Measurements from ENCODE around the gene NCAPG2. TPM values are rescaled to one million over a fixed set of nuclear protein-coding genes. Genes with fewer than 3 reads are reported as not detected.

Gene NCAPG2
- total RNA-seq, 1 donor from 2014 or later, result 5.6 TPM

GRCh38 chr7:158735935-158736334 lies 31.3 kb upstream of the NCAPG2 start:
- DNase-seq (no peak), ATAC-seq (ENCODE audit: poor library complexity) (no peak)
- intact Hi-C loops (cut with DNase I), result no loop called here

GRCh38 chr7:158734861-158735260 lies 30.3 kb upstream of the NCAPG2 start:
- ATAC-seq (ENCODE audit: poor library complexity) (no peak), DNase-seq (no peak)
- intact Hi-C loops (cut with DNase I), result no loop called here

DNA sequence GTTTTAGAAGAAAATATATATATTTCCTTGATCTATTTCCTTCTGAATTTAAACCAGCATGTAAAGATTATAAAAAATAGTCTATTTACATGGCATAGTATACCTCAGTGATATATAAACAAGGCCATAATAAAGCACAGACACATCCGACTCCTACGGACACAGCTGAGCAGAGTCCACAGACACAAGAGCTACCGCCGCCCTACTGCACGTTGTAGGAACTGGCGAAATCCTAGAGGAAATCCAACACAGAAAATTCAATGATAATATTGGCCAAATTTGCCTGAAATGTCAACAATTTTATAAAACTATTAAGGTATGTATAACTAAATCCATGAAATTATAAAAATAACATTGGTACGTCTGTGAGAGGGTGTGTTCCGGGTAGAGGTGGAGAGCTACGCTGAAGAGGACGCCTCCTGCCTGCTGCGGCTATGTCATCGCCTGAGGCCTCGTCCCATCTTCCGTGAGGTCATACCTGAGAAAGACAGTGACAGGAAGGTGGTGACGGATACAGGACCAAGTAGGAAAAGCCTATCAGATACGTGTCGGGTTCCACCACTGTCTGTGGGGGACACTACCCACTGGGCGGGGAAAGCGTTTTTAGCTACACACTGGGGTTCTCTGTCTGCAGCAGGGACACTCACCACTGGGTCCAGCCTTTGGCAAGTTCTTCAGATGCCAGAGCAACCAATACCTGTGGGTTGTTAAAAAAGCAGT lies 29.3 kb upstream of the NCAPG2 start:
- ATAC-seq (ENCODE audit: poor library complexity) (no peak), DNase-seq (no peak)
- intact Hi-C loops (cut with DNase I), result no loop called here

- intact Hi-C loops (cut with DNase I), result no loop called here
- ATAC-seq (ENCODE audit: poor library complexity) (no peak), DNase-seq (no peak)
Observed at GRCh38 chr7:158733220-158733519, 28.6 kb upstream of the NCAPG2 start.

- DNase-seq, result no peak
- intact Hi-C loops (cut with DNase I), result no loop called here
- ATAC-seq (ENCODE audit: poor library complexity), result no peak
Observed at GRCh38 chr7:158732494-158733219, 28.1 kb upstream of the NCAPG2 start.

DNA sequence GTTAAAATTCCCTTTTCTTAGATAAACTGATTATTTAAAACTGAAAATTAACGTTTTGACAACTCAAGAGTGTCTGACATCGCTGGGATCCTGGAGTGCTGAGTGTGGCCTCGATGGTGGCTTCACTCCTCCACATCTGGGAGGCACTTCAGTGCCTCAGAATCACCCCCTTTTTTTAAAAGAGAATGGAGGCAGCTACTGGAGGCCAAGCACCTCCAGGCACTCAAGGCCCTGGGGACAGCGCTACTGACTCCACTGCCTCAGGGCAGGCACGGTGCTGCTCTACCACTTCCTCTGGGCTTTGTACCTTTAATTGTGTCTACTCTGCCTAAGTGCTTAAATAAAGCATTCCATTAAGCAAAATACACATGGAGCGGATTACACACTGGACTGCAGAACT lies 27.2 kb upstream of the NCAPG2 start:
- no peak for DNase-seq
- intact Hi-C loops (cut with DNase I), result no loop called here
- no peak for ATAC-seq (ENCODE audit: poor library complexity)

- intact Hi-C loops (cut with DNase I), result no loop called here
- DNase-seq (no peak), ATAC-seq (ENCODE audit: poor library complexity) (no peak)
Observed at GRCh38 chr7:158730383-158731346, 26.1 kb upstream of the NCAPG2 start.

- intact Hi-C loops (cut with DNase I), result no loop called here
- no peak for DNase-seq
Observed at GRCh38 chr7:158729646-158730382, 25.2 kb upstream of the NCAPG2 start.

DNA sequence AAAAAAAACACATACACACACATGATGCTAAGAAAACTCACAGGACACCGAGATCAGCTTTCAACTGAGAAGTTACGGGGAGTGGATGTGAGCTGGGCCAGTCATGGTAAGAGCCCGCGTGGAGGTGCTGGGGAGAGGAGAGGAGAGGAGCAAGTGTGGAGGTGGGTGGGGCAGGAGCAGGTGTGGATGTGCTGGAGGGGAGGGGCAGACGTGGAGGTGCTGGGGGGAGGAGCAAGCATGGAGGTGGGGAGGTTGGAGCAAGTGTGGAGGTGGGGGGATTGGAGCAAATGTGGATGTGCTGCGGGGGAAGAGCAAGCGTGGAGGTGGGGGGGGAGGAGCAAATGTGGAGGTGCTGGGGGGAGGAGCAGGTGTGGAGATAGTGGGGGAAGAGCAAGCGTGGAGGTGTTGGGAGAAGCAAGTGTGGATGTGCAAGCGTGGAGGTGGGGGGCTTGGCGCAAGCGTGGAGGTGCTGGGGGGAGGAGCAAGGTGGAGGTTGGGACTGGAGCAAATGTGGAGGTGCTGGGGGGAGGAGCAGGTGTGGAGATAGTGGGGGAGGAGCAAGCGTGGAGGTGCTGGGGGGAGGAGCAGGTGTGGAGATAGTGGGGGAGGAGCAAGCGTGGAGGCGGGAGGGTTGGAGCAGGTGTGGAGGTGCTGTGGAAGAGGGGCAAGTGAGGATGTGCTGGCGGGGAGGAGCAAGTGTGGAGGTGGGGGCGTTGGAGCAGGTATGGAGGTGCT lies 24.5 kb upstream of the NCAPG2 start:
- no peak for ATAC-seq (ENCODE audit: poor library complexity)

More at GRCh38 chr7:158729646-158730382, 25.2 kb upstream of the NCAPG2 start:
- no peak for ATAC-seq (ENCODE audit: poor library complexity)

GRCh38 chr7:158727690-158728089 lies 23.1 kb upstream of the NCAPG2 start:
- DNase-seq, result no peak
- no peak for ATAC-seq (ENCODE audit: poor library complexity)
- intact Hi-C loops (cut with DNase I), result no loop called here

More for the DNA sequence above, 24.5 kb upstream of the NCAPG2 start:
- intact Hi-C loops (cut with DNase I), result no loop called here
- DNase-seq, result no peak

DNA sequence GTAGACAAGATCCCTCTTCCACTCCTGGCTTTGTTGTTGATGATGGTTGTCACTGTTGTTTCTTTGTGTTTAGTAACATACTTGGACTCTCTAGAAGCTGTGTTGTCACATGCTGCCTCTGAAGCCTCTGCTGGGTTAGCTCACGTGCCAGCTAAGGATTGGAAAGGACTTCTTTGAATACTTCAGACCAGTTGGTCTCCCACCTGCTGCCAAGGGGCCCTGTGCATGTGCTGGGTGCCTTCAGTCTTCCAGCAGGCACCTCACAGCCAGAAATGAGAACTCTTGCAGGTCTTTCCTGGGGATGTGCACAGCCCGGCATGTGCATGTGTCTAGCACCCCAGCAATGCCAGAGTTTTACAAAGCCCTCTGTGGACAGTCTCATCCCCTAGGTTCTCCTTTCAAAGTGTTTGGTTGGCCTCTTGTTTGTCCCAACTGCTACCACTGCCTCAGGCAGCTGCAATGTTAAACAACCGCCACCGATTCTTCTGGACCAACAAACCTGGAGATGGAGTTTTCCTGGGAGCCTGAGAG lies 21.7 kb upstream of the NCAPG2 start:
- no peak for DNase-seq
- no peak for ATAC-seq (ENCODE audit: poor library complexity)
- intact Hi-C loops (cut with DNase I), result no loop called here

DNA sequence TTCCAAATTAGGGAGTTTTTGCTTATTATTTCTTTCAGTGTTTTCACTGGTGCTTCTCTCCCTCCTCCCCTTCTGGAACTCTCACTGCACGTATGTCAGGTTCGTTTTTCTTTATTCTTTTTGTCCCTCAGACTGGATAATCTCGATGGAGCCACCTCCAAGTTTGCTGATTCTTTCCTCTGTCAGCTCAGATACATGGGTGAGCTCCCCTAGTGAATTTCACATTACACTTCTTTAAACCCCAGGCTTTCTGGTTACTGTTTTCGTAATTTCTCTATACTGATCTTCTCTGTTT lies 20.8 kb upstream of the NCAPG2 start:
- no peak for ATAC-seq (ENCODE audit: poor library complexity)
- intact Hi-C loops (cut with DNase I), result no loop called here
- DNase-seq, result no peak

DNA sequence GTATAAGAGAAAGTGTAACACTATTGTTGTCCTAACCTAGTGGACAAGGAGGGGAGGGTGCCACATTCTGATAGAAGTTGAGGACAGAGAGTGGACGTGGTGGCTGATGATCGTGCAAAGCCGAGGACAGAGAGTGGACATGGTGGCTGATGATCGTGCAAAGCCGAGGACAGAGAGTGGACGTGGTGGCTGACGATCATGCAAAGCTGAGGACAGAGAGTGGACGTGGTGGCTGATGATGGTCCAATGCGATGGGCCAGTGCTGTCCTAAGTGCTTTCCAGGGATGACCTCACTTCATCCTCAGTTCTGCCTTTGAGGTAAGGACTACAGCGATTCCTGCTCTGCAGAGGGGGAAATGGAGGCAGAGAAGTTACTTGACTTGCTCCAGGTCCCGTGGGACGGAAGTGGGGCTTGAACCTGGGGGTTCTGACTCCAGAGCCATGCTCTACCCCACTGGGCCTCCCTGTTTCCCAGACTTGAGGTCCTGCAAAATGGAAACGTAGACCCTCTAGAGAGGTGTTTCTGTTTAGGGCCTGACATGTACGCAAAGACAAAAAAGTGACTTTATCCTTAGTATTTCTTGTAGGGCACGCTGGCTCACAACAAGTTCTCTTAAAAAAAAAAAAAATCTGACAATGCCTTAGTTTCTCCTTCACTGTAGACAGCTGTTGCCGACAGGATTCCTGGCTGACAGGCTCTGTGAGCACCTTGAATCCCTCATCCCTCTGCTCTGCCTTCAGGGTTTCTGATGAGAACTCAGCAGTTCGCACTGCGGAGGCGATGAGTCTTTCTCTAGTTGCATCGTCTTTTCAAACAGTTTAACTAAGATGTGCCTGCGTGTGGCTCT lies 20.3 kb upstream of the NCAPG2 start:
- ATAC-seq (ENCODE audit: poor library complexity), result no peak

GRCh38 chr7:158723714-158724385 lies 19.2 kb upstream of the NCAPG2 start:
- intact Hi-C loops (cut with DNase I), result no loop called here
- no peak for ATAC-seq (ENCODE audit: poor library complexity)
- DNase-seq, result no peak

More for the DNA sequence above, 20.3 kb upstream of the NCAPG2 start:
- no peak for DNase-seq
- intact Hi-C loops (cut with DNase I), result no loop called here

DNA sequence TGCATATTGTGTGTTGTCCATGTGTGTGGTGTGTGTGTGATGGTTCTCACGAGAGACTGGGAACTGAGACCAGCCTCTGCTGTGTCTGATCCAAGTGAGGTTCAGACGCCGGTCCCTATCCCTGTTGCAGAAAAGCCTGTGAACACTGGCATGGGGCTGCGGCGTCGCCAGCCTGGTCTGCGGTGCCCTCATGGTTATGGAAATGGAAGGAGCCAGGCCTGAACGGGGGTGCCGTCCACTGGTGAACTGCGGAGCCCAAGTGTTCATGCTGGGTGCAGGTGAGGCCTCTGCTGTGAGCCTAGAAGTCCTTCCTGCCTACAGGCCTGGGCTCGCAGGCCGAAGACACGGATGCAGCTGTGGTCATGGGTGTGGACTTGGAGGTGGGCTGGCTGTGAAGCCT lies 18.7 kb upstream of the NCAPG2 start:
- ATAC-seq (ENCODE audit: poor library complexity) (no peak), DNase-seq (no peak)
- intact Hi-C loops (cut with DNase I), result no loop called here

DNA sequence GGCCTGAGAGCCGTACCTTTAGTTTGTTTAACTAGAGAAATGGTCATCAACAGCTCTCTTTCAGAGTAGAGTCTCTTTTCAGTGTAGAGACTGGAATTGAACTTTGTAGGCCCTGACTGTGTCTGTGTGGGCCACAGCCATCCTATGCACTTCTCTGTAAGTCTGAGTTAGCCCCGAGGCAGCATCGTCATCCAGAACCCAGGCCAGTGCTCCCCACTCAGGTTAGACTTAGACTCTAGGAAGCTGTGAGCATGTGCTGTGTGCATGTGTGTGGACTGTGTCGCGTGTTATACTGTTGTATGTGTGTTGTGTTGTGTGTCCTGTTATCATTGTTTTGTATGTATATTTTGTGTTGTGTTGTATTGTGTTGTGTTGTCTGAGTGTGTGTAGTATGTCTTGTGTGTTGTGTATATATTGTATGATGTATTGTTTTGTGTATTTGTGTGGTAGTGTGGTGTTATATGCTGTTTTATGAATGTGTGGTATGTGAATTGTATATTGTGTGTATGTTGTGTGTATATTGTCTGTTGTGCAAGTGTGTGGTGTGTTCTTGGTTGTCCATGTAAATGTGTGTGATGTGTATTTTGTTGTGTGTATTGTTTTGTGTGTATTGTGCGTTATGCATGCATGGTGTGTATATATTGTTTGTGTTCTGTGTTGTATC lies 18.1 kb upstream of the NCAPG2 start:
- intact Hi-C loops (cut with DNase I), result no loop called here
- no peak for ATAC-seq (ENCODE audit: poor library complexity)
- DNase-seq, result no peak

All from Right ventricle myocardium superior (tissue), 1 donor.